ENCODE data around the gene USP7.
A peak's percentile ranks its signal among the peaks of the same experiment; 100 is the strongest.

The USP7 gene

DNA sequence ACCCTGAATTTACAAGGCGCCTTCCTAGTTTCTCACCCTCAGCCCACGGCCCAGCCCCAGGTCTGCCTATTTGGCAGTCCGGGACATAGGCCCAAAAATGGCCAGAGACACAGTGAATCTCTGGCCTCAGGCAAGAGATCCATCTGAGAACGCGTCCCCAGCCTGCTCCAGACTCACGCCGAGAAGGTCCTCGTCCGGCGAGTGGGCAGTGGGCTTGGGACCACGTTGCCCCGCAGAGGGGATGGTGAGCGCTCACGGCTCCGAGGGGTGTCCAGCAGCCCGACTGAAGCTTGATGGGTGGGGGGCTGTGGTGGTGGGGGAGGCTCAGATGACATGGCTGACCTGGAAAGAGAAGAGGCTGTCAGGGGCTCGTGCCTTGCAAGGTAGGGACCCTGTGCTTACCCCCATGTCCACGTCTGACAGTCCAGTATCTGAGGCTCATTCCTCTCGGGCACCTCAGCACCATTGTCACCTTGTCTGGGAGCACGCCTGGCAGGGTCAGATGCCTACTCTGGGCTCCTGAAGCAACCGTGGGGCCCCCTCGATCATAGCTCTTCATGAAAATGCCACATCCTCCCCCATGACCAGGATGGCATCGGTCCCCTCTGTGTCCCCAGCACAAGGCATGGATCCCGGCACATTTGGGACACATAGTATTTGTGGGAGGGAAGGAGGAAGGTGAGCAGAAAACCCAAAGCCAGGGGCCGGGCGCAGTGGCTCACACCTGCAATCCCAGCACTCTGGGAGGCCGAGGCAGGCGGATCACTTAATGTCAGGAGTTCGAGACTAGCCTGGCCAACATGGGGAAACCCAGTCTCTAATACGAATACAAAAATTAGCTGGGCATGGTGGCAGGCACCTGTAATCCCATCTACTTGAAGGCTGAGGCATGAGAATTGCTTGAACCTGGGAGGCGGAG is 104.5 kb downstream of the USP7 start:
- no peak for DNase-seq
- Histone ChIP-seq H3K9ac (ENCODE audit: low read length) (no peak overlapping the region), H3K9me2 (replicated peaks; ENCODE audit: insufficient read depth, low read length) (no peaks in the 10 kb centered on the region), H3K4me1 (ENCODE audit: low read length) (no peaks in the 10 kb centered on the region), H3K36me3 (replicated peaks; ENCODE audit: insufficient read depth, low read length) (0 out of 2 replicates have a peak, but pooled peaks cover 5% of the 10 kb centered on the region), H3K4me3 (ENCODE audit: low read length) (no peak overlapping the region), H3K9me3 (replicated peaks; ENCODE audit: insufficient read depth, low read length) (no peaks in the 10 kb centered on the region), H2AFZ (ENCODE audit: low read length) (no peak overlapping the region), H3K27ac (ENCODE audit: low read length) (no peak overlapping the region), H3F3A (ENCODE audit: insufficient read depth, low read length) (peaks cover 9% of the 10 kb centered on the region), H3K27me3 (replicated peaks; ENCODE audit: insufficient read depth, low read length) (no peaks in the 10 kb centered on the region), H4K20me1 (ENCODE audit: insufficient read depth, low read length) (peaks cover 18% of the 10 kb centered on the region), H3K4me2 (ENCODE audit: low read depth, low read length) (no peak overlapping the region), H3K79me2 (ENCODE audit: low read length) (peaks cover 70% of the 10 kb centered on the region)
- TF ChIP-seq, protein P1, sequence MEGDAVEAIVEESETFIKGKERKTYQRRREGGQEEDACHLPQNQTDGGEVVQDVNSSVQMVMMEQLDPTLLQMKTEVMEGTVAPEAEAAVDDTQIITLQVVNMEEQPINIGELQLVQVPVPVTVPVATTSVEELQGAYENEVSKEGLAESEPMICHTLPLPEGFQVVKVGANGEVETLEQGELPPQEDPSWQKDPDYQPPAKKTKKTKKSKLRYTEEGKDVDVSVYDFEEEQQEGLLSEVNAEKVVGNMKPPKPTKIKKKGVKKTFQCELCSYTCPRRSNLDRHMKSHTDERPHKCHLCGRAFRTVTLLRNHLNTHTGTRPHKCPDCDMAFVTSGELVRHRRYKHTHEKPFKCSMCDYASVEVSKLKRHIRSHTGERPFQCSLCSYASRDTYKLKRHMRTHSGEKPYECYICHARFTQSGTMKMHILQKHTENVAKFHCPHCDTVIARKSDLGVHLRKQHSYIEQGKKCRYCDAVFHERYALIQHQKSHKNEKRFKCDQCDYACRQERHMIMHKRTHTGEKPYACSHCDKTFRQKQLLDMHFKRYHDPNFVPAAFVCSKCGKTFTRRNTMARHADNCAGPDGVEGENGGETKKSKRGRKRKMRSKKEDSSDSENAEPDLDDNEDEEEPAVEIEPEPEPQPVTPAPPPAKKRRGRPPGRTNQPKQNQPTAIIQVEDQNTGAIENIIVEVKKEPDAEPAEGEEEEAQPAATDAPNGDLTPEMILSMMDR (IDR thresholded peaks at IDR 0.05; ENCODE audit: low read length) = no peak
- no peak for TF ChIP-seq EZH2phosphoT487 (IDR thresholded peaks at IDR 0.05; ENCODE audit: low read length)
- no peak for TF ChIP-seq EZH2 (optimal IDR thresholded peaks at IDR 0.05; ENCODE audit: low read depth, low read length)

DNA sequence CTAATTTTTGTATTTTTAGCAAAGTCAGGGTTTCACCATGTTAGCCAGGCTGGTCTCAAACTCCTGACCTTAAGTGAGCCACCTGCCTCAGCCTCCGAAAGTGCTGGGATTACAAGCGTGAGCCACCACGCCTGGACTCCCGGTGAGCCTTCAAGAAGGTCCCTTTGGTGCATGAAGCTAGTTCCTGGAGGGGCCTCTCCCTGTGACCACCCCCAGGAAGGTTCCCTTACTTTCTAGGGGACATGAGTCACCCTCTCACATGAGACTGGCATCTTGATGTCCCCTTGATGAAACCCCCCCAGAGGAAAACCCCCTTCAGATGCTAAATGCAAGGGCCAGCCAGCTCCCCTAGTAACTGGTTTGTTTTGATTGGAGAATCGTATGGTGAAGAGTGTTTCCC is 107.7 kb downstream of the USP7 start:
- no peaks in the 10 kb centered on the region for H3K4me1 ChIP-seq (ENCODE audit: low read length)
- no peaks in the 10 kb centered on the region for H3K27me3 ChIP-seq (replicated peaks; ENCODE audit: insufficient read depth, low read length)
- H3K4me2 ChIP-seq (ENCODE audit: low read depth, low read length) = no peak overlapping the region
- TF ChIP-seq EZH2phosphoT487 (IDR thresholded peaks at IDR 0.05; ENCODE audit: low read length) (no peak), EZH2 (optimal IDR thresholded peaks at IDR 0.05; ENCODE audit: low read depth, low read length) (no peak)
- TF ChIP-seq, protein P1 (IDR thresholded peaks at IDR 0.05; ENCODE audit: low read length) = no peak
- H3F3A ChIP-seq (ENCODE audit: insufficient read depth, low read length) = peaks cover 9% of the 10 kb centered on the region
- 0 out of 2 replicates have a peak, but pooled peaks cover 5% of the 10 kb centered on the region for H3K36me3 ChIP-seq (replicated peaks; ENCODE audit: insufficient read depth, low read length)
- H3K79me2 ChIP-seq (ENCODE audit: low read length) = peaks cover 38% of the 10 kb centered on the region
- H3K9ac ChIP-seq (ENCODE audit: low read length) = no peak overlapping the region
- no peaks in the 10 kb centered on the region for H3K9me2 ChIP-seq (replicated peaks; ENCODE audit: insufficient read depth, low read length)
- H2AFZ ChIP-seq (ENCODE audit: low read length) = no peak overlapping the region
- H3K27ac ChIP-seq (ENCODE audit: low read length) = no peak overlapping the region
- no peak overlapping the region for H3K4me3 ChIP-seq (ENCODE audit: low read length)
- H3K9me3 ChIP-seq (replicated peaks; ENCODE audit: insufficient read depth, low read length) = no peaks in the 10 kb centered on the region
- H4K20me1 ChIP-seq (ENCODE audit: insufficient read depth, low read length) = no peaks in the 10 kb centered on the region; the same call in 1 of the 2 replicates
- no peak for DNase-seq

DNA sequence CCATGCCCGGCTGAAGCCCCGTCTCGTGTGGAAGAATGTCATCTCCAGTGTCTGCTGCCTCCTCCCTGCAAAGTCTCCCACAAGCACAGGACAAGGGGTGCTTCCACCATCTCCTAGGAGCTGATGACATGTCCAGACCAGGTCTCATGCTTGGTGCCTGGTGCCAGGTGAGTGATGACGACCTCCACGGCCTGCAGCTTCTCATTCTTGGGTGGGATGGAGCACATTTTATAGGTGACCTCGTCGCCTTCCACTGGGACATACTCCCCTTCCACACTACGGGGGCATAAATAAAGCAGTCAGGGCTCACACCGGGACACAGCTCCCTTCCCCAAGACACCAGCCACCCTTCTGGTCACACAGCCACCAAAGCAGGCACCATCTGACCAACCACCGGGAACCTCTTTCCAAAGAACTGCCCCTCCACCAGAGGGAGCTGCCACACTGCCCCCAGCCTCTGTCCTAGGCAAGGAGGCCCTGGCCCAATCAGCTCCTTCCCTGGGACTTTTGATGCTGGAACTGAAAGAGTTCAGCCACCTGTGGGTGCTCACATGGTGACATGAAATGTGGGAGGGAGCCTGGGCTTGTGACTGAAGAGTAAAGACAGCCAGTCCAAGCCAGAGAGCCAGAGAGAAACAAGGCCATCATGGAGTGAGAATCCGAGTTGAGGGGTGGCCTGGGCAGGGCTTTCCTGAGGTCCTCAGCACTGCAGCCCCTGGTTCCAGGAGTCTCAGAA is 108.5 kb downstream of the USP7 start:
- DNase-seq = peak; percentile 14
- Histone ChIP-seq H4K20me1 (ENCODE audit: insufficient read depth, low read length) (no peaks in the 10 kb centered on the region; the same call in 1 of the 2 replicates), H3K9ac (ENCODE audit: low read length) (no peak overlapping the region), H3K4me3 (ENCODE audit: low read length) (no peak overlapping the region), H3F3A (ENCODE audit: insufficient read depth, low read length) (peaks cover 9% of the 10 kb centered on the region), H3K27me3 (replicated peaks; ENCODE audit: insufficient read depth, low read length) (no peaks in the 10 kb centered on the region), H3K9me2 (replicated peaks; ENCODE audit: insufficient read depth, low read length) (no peaks in the 10 kb centered on the region), H3K4me1 (ENCODE audit: low read length) (no peaks in the 10 kb centered on the region), H3K4me2 (ENCODE audit: low read depth, low read length) (no peak overlapping the region), H2AFZ (ENCODE audit: low read length) (no peak overlapping the region), H3K79me2 (ENCODE audit: low read length) (peaks cover 33% of the 10 kb centered on the region), H3K9me3 (replicated peaks; ENCODE audit: insufficient read depth, low read length) (no peaks in the 10 kb centered on the region), H3K27ac (ENCODE audit: low read length) (no peak overlapping the region), H3K36me3 (replicated peaks; ENCODE audit: insufficient read depth, low read length) (0 out of 2 replicates have a peak, but pooled peaks cover 5% of the 10 kb centered on the region)
- TF ChIP-seq EZH2 (optimal IDR thresholded peaks at IDR 0.05; ENCODE audit: low read depth, low read length) = no peak
- TF ChIP-seq, protein P1 (IDR thresholded peaks at IDR 0.05; ENCODE audit: low read length) = peak; percentile 31
